Measurements from ENCODE around the gene SYCP2L.

- no peak for TF ChIP-seq EZH2 (IDR thresholded peaks at IDR 0.05; ENCODE audit: insufficient read depth, poor library complexity, severe bottlenecking)
- no peak for TF ChIP-seq EZH2phosphoT487 (IDR thresholded peaks at IDR 0.05; ENCODE audit: insufficient read depth, low read depth)
These were observed 134.9 kb downstream of the SYCP2L start for GRCh38 chr6:11021714-11022113.
